ENCODE results near the gene PWP2. TPM values are rescaled to one million over a fixed set of nuclear protein-coding genes. Genes with fewer than 3 reads are reported as not detected.

PWP2 gene
- total and polyA plus RNA-seq, 4 donors: 0.66 to 8.4 (median 2.7) TPM

GRCh38 chr21:44072111-44072510, 35.1 kb upstream of the PWP2 start (continued):
- no peak for TF ChIP-seq ZBTB33 (IDR thresholded peaks at IDR 0.05)

GRCh38 chr21:44074315-44074958, 32.8 kb upstream of the PWP2 start:
- no peak overlapping the region for H3K27ac ChIP-seq (ENCODE audit: low read depth in 1 of 2, low read length in 2 of 2)
- no peaks in the 10 kb centered on the region for H3K9me3 ChIP-seq (ENCODE audit: control insufficient read depth in 4 of 4, low read length in 3 of 4)
- H3K4me3 ChIP-seq (ENCODE audit: low read depth in 1 of 3, low read length in 3 of 3): no peak overlapping the region
- 91% methylated on average over 11 of the region's 11 CpGs for WGBS
- peaks cover 20 to 60% (median 36%) of the 10 kb centered on the region in 4 donors for H3K36me3 ChIP-seq (ENCODE audit: control insufficient read depth in 4 of 4, insufficient read depth in 3 of 4, low read depth in 1 of 4, low read length in 3 of 4)
- DNase-seq (ENCODE audit: low spot score): no peak
- TF ChIP-seq, protein P1, sequence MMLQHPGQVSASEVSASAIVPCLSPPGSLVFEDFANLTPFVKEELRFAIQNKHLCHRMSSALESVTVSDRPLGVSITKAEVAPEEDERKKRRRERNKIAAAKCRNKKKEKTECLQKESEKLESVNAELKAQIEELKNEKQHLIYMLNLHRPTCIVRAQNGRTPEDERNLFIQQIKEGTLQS (IDR thresholded peaks at IDR 0.05): no peak
- TF ChIP-seq TAF1 (conservative IDR thresholded peaks at IDR 0.05) (no peak), GABPA (IDR thresholded peaks at IDR 0.05 in 1 of 2, conservative IDR thresholded peaks at IDR 0.05 in 1 of 2) (no peak), SP1 (IDR thresholded peaks at IDR 0.05) (no peak), FOXA1 (IDR thresholded peaks at IDR 0.05) (no peak), YY1 (IDR thresholded peaks at IDR 0.05) (no peak), RAD21 (IDR thresholded peaks at IDR 0.05) (no peak), HNF4A (conservative IDR thresholded peaks at IDR 0.05) (no peak), FOXA2 (IDR thresholded peaks at IDR 0.05) (no peak)
- TF ChIP-seq, protein P2, sequence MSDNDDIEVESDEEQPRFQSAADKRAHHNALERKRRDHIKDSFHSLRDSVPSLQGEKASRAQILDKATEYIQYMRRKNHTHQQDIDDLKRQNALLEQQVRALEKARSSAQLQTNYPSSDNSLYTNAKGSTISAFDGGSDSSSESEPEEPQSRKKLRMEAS (IDR thresholded peaks at IDR 0.05): no peak
- H3K9ac ChIP-seq (ENCODE audit: low read depth in 1 of 2, low read length in 2 of 2): no peak overlapping the region
- H3K4me1 ChIP-seq (ENCODE audit: control insufficient read depth in 4 of 4, insufficient read depth in 4 of 4, low read length in 3 of 4): no peaks in the 10 kb centered on the region
- no peaks in the 10 kb centered on the region for H3K27me3 ChIP-seq (ENCODE audit: control insufficient read depth in 4 of 4, insufficient read depth in 4 of 4, low read length in 3 of 4)

GRCh38 chr21:44076316-44076715, 30.9 kb upstream of the PWP2 start:
- Histone ChIP-seq H3K9me3 (ENCODE audit: control insufficient read depth in 4 of 4, low read length in 3 of 4) (no peaks in the 10 kb centered on the region), H3K9ac (ENCODE audit: low read depth in 1 of 2, low read length in 2 of 2) (no peak overlapping the region), H3K27ac (ENCODE audit: low read depth in 1 of 2, low read length in 2 of 2) (no peak overlapping the region), H3K27me3 (ENCODE audit: control insufficient read depth in 4 of 4, insufficient read depth in 4 of 4, low read length in 3 of 4) (no peaks in the 10 kb centered on the region), H3K36me3 (ENCODE audit: control insufficient read depth in 4 of 4, insufficient read depth in 3 of 4, low read depth in 1 of 4, low read length in 3 of 4) (peaks cover 22 to 57% (median 38%) of the 10 kb centered on the region in 4 donors), H3K4me1 (ENCODE audit: control insufficient read depth in 4 of 4, insufficient read depth in 4 of 4, low read length in 3 of 4) (no peaks in the 10 kb centered on the region), H3K4me3 (ENCODE audit: low read depth in 1 of 3, low read length in 3 of 3) (no peak overlapping the region)
- TF ChIP-seq, protein P3, sequence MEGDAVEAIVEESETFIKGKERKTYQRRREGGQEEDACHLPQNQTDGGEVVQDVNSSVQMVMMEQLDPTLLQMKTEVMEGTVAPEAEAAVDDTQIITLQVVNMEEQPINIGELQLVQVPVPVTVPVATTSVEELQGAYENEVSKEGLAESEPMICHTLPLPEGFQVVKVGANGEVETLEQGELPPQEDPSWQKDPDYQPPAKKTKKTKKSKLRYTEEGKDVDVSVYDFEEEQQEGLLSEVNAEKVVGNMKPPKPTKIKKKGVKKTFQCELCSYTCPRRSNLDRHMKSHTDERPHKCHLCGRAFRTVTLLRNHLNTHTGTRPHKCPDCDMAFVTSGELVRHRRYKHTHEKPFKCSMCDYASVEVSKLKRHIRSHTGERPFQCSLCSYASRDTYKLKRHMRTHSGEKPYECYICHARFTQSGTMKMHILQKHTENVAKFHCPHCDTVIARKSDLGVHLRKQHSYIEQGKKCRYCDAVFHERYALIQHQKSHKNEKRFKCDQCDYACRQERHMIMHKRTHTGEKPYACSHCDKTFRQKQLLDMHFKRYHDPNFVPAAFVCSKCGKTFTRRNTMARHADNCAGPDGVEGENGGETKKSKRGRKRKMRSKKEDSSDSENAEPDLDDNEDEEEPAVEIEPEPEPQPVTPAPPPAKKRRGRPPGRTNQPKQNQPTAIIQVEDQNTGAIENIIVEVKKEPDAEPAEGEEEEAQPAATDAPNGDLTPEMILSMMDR (IDR thresholded peaks at IDR 0.05; ENCODE audit: low read depth, low read length, missing input control): no peak
- TF ChIP-seq HNF4A (conservative IDR thresholded peaks at IDR 0.05) (no peak), EGR1 (IDR thresholded peaks at IDR 0.05; ENCODE audit: low read depth in 2 of 2) (no peak), REST (IDR thresholded peaks at IDR 0.05) (no peak), JUND (IDR thresholded peaks at IDR 0.05) (no peak), FOXA1 (IDR thresholded peaks at IDR 0.05) (no peak)
- 90% methylated on average over 5 of the region's 5 CpGs for WGBS
- DNase-seq (ENCODE audit: low spot score): no peak

Data from liver (tissue), 9 donors.